HG02623 (cell line): Measurements from ENCODE around the gene ZNF615.
"Not testable (repeated sequence)": the region's sequence is repeated elsewhere in the genome, so short reads cannot be mapped to it uniquely, and the experiment has no call there.

Experiments
- ATAC-seq: cut with Tn5 transposase; IDR thresholded peaks from one replicate; pipeline ENCODE4 v1.9.1; 2021; ENCODE audit warnings: moderate library complexity; ENCODE audit not compliant: unreplicated experiment

The ZNF615 gene

GRCh38 chr19:52007806-52008557 lies at the start of gene ZNF615:
Gene ZNF615 (minus strand): TSS chr19:52008211. CDS start chr19:52003711, 4,500 bp downstream.
- peak; percentile 74 for ATAC-seq

- not testable (repeated sequence) for ATAC-seq
Observed at GRCh38 chr19:52056480-52056879, 48.5 kb upstream of the ZNF615 start.

GRCh38 chr19:52051736-52052135 lies 43.7 kb upstream of the ZNF615 start:
- ATAC-seq: not testable (repeated sequence)

- peak; percentile 88 for ATAC-seq
Observed at GRCh38 chr19:52048555-52049501, 40.8 kb upstream of the ZNF615 start, which contains the start of gene ZNF432. Gene ZNF432 (minus strand): TSS chr19:52048838. CDS start chr19:52046868, 1,970 bp downstream.

GRCh38 chr19:52039169-52039568 lies 31.2 kb upstream of the ZNF615 start:
- no peak for ATAC-seq

- no peak for ATAC-seq
Observed at GRCh38 chr19:52034051-52034728, 26.2 kb upstream of the ZNF615 start.

- ATAC-seq: peak; percentile 16
Observed at GRCh38 chr19:52028780-52029123, 20.7 kb upstream of the ZNF615 start.

- ATAC-seq: peak; percentile 82
Observed at GRCh38 chr19:52028027-52028779, 20.2 kb upstream of the ZNF615 start, which contains the start of gene ZNF614. Gene ZNF614 (minus strand): TSS chr19:52028379. CDS start chr19:52025745, 2,634 bp downstream.

- ATAC-seq: not testable (repeated sequence)
Observed at GRCh38 chr19:52026255-52026990, 18.4 kb upstream of the ZNF615 start.

GRCh38 chr19:52024478-52024877 lies 16.5 kb upstream of the ZNF615 start:
- not testable (repeated sequence) for ATAC-seq

- no peak for ATAC-seq
Observed at GRCh38 chr19:52022193-52022592, 14.2 kb upstream of the ZNF615 start.

GRCh38 chr19:52020506-52020905 lies 12.5 kb upstream of the ZNF615 start:
- no peak for ATAC-seq

- no peak for ATAC-seq
Observed at GRCh38 chr19:52010674-52011073, 2.7 kb upstream of the ZNF615 start.

- ATAC-seq: no peak
Observed at GRCh38 chr19:52007451-52007805, 583 bp downstream of the ZNF615 start.

- no peak for ATAC-seq
Observed at GRCh38 chr19:51994048-51994644, 13.9 kb downstream of the ZNF615 start.

GRCh38 chr19:51993422-51993821 lies 14.6 kb downstream of the ZNF615 start:
- no peak for ATAC-seq

- ATAC-seq: peak; percentile 77
Observed at GRCh38 chr19:51986309-51987291, 21.4 kb downstream of the ZNF615 start, which contains the start of gene ZNF350. Gene ZNF350 (minus strand): TSS chr19:51986840. CDS start chr19:51974360, 12,480 bp downstream.

GRCh38 chr19:51983361-51983760 lies 24.6 kb downstream of the ZNF615 start:
- no peak for ATAC-seq
